HG03342 (cell line): ENCODE measurements around the gene SORCS1.

ENCODE experiments used
- ATAC-seq: cut with Tn5 transposase; IDR thresholded peaks from one replicate; pipeline ENCODE4 v1.9.1; 2021; ENCODE audit warnings: mild to moderate bottlenecking, moderate library complexity; ENCODE audit not compliant: unreplicated experiment

Gene SORCS1

GRCh38 chr10:107163881-107164861 lies at the start of gene SORCS1:
Gene SORCS1 (minus strand): TSS chr10:107164706.
- ATAC-seq, result no peak

DNA sequence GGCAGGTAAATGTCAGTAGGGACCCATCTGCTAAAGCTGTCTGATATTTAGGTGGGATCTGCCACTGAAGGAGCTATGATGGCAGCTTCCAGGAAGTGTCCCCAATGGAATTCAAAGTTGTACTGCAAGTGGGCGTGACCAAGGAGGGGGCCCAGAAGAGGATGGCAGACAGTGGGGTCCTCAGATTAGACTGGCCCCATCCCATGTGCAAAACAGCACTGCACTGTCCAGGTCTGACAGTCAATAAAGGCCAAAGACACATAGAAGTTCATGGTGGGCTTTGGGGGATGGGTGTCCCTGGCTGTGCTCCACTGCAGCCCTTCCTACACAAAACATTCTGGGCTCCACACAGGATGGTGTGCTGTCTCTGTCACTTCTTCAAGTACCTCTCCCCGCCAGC lies 49.8 kb upstream of the SORCS1 start:
- ATAC-seq, result no peak

DNA sequence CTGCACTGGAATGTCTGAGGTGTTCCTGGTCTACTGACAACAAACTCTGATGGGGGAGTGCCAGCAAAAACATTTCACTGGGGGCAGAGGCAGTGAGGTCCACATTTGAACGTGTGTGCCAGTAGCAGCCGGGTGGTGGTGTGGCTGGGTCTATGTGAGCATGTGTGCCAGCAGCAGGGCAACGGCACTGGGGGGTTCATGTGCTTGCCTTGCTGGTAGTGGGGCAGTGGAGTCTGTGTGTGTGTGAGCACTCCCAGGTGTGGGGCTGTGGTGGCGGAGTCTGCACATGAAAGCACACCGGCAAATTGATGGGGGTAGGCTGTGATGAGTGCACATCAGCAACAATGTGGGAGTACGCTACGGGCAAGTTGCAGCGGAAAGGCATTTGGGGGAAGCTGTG lies 49.4 kb upstream of the SORCS1 start:
- no peak for ATAC-seq

DNA sequence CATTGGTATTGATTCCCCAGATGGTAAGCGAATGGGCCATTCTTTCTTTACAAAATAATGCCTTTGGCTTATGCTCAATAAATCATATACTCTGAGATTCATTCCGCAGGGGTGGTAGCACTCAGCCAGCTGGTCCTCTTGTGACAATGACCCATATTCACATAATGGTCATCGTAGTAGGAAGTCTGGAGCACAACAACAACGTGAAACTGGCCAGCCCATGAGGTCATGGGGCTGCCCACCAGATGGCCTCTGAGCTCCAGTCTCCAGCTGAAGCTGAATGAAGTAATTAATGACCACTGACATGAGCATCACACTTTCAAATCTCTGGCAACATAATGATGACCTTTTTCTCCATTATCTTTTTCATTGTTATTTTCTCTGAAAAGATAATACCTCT lies 42.3 kb upstream of the SORCS1 start:
- no peak for ATAC-seq

DNA sequence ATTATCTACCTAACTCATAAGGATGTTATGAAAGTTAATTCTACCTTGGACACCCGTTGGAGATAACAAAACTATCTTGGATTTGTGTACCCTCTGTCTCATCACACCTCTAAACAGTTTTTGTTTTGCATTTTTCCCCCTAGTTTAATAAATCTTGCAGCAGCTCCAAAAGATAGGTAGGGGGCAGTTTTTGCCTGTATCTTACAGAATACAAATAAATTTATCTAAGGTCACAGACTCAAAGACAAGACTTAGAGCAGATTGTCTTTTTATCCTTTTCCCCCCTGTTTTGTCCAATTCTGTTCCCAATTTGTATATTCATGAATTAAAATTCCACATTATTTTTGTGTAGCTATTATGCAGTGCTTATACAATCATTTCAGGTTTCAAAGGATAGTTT lies 5.0 kb upstream of the SORCS1 start:
- no peak for ATAC-seq

- ATAC-seq, result no peak
Measured at GRCh38 chr10:107168738-107169137, 4.2 kb upstream of the SORCS1 start.

GRCh38 chr10:107166403-107166802 lies 1.9 kb upstream of the SORCS1 start:
- ATAC-seq, result no peak

DNA sequence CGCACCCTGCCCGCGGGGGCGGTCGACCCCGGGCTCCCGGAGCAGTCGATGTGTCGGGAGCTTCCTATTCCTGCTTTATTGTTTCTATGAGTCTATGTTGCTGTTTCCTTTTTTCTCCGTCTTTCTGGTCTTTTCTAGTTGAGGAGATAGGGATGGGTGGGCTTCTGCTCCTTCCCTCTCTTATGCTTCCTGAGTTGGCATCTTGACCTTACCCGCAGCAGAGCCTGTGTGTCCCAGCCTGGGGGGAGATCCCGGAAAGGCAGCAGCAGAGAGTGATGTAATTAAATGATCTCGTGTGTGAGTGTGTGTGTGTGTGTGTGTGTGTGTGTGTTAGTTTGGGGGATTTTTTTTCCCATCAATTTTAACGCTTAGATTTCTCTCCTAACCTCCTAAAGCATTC lies 486 bp upstream of the SORCS1 start:
- ATAC-seq, result no peak

DNA sequence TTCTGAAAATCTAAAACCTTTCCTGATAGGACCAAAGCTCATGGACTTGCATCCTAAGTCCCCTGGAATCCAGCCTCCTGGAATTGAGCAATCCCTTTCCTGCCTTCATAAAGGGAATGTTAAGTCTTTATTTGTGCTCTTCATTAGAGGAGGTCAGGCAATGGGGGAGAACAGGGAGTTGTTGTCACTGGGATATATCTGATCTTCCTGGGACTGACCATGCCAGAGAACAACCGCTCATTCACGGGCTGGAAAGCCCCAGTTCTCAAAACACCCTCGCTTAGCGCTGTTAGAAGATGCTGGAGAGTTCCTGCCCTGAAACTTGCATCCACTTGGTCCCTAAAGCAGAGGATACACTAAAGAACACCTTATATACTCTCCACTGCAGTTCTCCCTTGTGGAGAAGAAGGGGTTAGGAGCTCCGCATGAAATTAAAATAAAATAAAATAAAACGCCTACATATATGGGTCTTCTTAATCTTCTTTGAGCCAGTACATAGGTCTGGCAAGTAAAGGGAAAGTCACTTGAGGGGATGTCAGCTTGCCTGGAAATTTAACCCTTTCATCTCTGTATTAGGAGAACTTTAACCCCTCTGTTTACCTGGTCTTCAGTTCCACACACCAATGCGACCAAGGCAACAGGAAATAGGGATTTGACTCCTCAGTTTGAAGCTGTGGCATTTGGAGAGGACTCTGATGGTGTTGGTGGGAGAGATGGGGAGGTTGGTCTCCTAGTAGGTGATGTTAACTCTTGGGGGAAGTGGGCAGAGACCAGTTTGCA lies 1.2 kb downstream of the SORCS1 start:
- ATAC-seq, result no peak

GRCh38 chr10:107160866-107161265 lies 3.6 kb downstream of the SORCS1 start:
- ATAC-seq, result no peak

DNA sequence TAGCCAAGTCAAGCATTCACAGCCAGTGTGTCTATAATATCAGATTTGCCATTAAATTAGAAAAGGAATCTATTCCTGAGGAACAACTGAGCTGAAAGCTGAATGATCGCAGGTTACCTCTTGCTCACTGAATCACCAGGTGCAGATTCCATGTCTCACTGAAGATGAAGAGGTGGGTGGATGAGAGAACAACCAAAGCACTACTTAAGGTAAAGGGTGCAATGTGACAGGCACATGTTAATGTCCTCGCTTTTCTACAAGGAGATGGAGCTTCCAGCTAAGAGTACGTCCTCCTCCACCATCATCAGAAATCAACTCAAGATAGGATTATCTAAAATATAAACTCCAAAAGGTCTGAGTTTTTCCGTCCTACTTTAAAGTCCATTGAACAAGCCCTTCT lies 4.6 kb downstream of the SORCS1 start:
- ATAC-seq, result no peak

GRCh38 chr10:107157071-107157470 lies 7.4 kb downstream of the SORCS1 start:
- no peak for ATAC-seq

GRCh38 chr10:107152087-107152486 lies 12.4 kb downstream of the SORCS1 start:
- ATAC-seq, result no peak

- ATAC-seq, result no peak
Measured at GRCh38 chr10:107148906-107149305, 15.6 kb downstream of the SORCS1 start.

DNA sequence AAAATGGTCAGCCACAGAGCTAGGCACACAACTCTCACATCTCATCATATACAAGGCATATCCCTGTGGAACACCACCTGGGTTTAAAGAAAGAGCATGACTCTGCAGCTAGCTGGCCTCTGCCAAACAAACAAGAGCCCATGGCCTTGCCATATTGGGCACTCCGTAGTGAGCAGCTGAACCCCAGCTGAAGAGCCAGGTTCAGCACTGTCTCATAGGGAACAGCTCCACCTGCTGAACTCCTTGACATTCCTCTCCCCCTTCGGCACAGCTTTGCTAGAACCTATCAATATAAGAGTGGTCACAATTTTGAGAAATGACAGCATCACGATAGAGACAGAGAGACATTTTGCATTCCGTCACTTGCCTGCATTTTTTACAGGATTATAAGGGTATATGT lies 20.0 kb downstream of the SORCS1 start:
- no peak for ATAC-seq

DNA sequence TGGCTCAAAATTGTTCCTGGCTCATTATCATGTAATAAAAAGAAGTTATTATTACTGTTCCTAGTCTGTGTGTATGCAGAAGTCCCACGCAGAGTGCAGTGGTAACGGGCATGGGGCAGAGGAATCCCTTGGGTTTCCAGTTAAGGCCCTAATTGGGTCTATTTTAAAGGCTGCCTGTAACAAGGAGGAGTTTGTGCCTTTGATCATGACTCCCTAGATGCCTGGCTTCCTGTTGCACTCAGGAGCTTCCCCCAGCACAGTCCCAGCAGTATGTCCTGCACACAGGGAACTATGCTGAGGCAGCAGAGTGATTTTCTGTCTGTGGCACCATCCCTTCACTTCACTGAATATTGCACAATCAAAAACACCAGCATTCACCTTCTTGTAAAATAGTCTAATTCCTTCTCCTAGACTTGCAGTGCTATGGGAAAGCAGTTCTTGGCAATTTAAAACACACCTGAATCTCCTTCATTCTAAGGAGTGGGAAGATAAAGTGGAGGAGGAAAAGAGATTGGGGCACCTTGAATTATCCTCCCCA lies 22.9 kb downstream of the SORCS1 start:
- no peak for ATAC-seq

GRCh38 chr10:107139237-107139636 lies 25.3 kb downstream of the SORCS1 start:
- ATAC-seq, result no peak

DNA sequence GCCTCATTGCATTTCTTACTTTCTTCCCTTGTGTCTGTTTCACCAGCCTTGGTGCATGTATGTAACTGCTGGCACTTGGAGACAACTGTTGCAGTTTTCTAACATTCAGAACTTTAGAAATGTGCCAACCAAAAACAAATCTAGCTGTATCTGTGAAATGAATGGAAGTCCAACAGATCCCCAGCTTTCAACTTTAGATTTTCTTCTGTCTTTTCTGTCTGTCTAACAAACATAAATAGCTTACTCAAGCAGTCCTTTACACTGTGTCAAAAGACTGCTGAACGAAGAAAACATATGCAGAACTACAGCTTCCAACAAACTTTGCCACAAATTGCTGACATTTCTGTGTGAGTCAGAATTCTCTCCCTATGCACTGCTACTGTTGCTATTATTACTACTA lies 30.9 kb downstream of the SORCS1 start:
- no peak for ATAC-seq

GRCh38 chr10:107129000-107129399 lies 35.5 kb downstream of the SORCS1 start:
- ATAC-seq, result no peak

DNA sequence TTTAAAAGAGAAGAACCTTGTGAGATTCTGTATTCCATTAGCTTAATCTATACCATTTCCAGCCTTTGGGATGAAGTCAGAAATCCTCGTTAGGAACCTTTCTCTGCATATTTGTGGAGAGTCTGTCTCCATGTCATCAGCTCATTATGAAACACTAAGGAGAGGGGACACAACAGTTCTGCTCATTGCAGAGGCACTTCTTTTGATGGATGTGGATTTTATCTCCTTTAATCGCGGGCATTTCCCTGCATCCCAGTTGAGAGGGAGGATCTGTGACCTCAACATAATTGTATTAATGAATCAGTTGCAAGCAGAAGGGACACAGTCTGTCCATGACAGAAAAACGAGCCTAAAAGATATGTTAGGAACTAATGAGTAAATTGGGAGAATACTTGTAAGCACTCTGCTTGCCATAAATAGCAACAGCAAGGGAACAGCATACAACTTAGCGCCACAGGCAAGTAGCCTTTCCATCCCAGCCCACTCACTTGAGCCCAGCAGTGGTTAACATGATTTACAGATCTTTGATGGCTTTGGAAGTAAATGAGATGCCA lies 37.9 kb downstream of the SORCS1 start:
- ATAC-seq, result no peak

- ATAC-seq, result no peak
Measured at GRCh38 chr10:107122703-107123102, 41.8 kb downstream of the SORCS1 start.
